Upper lobe of left lung (tissue), 4 donors: ENCODE results near the gene CARD11.

Source experiments
- CTCF ChIP-seq, 6 experiments: fragments of 450-650 bp in 4 of 6; fragments of 200-600 bp in 2 of 6; sonication (generic) in 2 of 6; IDR thresholded peaks; one replicate each; pipeline ENCODE4 v1.5.1; 2016 to 2019; ENCODE audit warnings: antibody characterized with exemption in 6 of 6
- POLR2A ChIP-seq, 4 donors: fragments of 450-650 bp; IDR thresholded peaks; one replicate each; pipeline ENCODE4 v1.5.1; 2016 to 2017; ENCODE audit warnings: antibody characterized with exemption in 4 of 4, mild to moderate bottlenecking in 2 of 4
- POLR2AphosphoS5 ChIP-seq, 2 donors: sonication (generic); formaldehyde crosslinking; IDR thresholded peaks; one replicate each; pipeline ENCODE4 v1.5.1; 2017; ENCODE audit warnings: antibody characterized with exemption in 2 of 2

- TF ChIP-seq CTCF (IDR thresholded peaks at IDR 0.05) (no peak), POLR2A (IDR thresholded peaks at IDR 0.05) (no peak), POLR2AphosphoS5 (IDR thresholded peaks at IDR 0.05) (no peak)
These were observed 163.6 kb downstream of the CARD11 start for GRCh38 chr7:2880051-2880450.
